GM11168 (cell line): ENCODE data around the gene REEP5.
"Not testable (repeated sequence)": the region's sequence is repeated elsewhere in the genome, so short reads cannot be mapped to it uniquely, and the experiment has no call there.

ENCODE experiments used
- in situ Hi-C: fragments of 300-500 bp; cut with MboI; formaldehyde crosslinking; loops from one replicate; pipeline ENCODE4 v1.12.0; 2022; ENCODE audit warnings: low sequenced_read_pairs; ENCODE audit not compliant: unreplicated experiment

The REEP5 gene

GRCh38 chr5:112921833-112922817 lies at the start of gene REEP5:
Gene REEP5, minus strand, starts transcription at chr5:112922227. Its CDS starts 37 bp downstream, at chr5:112922190.
- in situ Hi-C loops: no loop called here

- in situ Hi-C loops: no loop called here
These were observed 49.2 kb upstream of the REEP5 start for GRCh38 chr5:112971276-112971675.

DNA sequence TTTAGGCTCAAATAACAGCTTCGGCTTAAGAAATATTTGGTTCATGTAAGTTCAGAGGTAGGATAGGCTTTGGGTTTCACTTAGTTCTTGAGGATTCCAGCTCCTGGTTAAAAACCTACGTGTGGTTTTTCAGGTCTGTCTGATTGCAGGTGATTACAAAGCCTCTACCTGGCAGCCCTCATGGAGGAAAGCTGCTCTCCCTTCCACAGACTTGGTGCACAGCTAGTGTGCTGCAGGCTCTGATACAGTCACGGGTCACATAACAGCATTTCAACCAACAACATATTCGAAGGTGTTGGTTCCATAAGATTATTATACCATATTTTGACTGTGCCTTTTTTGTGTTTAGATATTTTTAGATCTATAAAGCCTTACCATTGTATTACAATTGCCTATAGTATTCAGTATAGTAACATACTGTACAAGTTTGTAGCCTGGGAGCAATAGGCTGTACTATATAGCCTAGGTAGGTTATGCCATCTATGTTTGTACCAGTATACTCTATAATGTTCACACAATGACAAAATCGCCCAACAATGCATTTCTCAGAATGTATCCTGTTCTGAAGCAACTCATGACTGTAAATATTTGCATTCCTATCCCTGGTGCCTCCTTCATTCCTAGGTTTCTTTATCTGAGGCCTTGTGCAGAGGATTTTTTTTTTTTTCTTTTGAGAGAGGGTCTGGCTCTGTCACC lies 46.5 kb upstream of the REEP5 start:
- in situ Hi-C loops: loop anchor here (5.0 kb wide), 1 partner anchor 56 kb away; no protein-coding TSS in a partner anchor

- in situ Hi-C loops: loop anchor here (5.0 kb wide), 1 partner anchor 55 kb away; no protein-coding TSS in a partner anchor
These were observed 45.6 kb upstream of the REEP5 start for GRCh38 chr5:112967520-112968083.

DNA sequence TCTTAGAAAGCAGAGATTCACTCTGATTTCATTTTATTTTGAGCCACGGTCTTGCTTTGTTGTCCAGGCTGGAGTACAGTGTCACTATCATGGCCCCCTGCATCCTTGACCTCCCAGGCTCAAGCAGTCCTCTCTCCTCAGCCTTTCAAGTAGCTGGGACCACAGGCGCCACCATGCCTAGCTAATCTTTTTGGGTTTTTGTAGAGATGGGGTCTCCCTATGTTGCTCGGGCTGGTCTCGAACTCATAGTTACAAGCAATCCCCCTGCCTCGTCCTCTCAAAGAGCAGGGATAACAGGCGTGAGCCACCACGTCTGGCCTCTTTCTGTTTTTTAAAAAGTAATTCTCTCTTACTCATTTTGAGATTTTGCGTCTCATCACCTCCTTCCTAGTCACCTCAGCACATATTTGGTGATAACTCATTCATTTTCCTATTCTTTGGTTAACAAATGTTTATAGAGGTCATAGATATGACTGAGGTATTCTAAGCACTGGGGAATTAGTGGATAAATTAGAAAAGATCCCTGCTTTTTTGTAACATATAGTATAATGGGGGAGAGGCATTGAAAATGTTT lies 43.8 kb upstream of the REEP5 start:
- in situ Hi-C loops: loop anchor here (5.0 kb wide), 1 partner anchor 54 kb away; no protein-coding TSS in a partner anchor

- in situ Hi-C loops: not testable (repeated sequence)
These were observed 41.3 kb upstream of the REEP5 start for GRCh38 chr5:112963374-112963733.

- in situ Hi-C loops: no loop called here
These were observed 39.0 kb upstream of the REEP5 start for GRCh38 chr5:112960863-112961504.

DNA sequence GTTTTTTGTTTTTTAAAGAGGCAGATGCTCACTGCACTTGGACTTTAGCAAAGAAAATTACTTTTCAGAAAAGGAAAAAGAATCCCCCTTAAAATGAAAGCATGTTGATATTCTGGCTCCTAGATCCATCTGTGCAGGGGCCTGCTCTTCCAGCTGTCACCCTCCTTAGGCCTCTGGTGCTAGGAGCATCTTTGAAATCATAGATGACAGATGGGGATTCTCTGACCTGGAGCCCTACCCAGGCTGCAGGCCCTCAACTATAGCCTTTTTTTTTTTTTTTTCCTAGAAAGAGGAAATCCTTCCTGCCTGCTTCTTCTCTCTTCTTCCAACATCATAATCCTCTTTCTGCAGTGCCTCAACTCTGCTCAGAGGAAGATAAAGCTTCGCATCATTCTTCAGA lies 38.3 kb upstream of the REEP5 start:
- in situ Hi-C loops: no loop called here

GRCh38 chr5:112959872-112960271 lies 37.8 kb upstream of the REEP5 start:
- in situ Hi-C loops: not testable (repeated sequence)

DNA sequence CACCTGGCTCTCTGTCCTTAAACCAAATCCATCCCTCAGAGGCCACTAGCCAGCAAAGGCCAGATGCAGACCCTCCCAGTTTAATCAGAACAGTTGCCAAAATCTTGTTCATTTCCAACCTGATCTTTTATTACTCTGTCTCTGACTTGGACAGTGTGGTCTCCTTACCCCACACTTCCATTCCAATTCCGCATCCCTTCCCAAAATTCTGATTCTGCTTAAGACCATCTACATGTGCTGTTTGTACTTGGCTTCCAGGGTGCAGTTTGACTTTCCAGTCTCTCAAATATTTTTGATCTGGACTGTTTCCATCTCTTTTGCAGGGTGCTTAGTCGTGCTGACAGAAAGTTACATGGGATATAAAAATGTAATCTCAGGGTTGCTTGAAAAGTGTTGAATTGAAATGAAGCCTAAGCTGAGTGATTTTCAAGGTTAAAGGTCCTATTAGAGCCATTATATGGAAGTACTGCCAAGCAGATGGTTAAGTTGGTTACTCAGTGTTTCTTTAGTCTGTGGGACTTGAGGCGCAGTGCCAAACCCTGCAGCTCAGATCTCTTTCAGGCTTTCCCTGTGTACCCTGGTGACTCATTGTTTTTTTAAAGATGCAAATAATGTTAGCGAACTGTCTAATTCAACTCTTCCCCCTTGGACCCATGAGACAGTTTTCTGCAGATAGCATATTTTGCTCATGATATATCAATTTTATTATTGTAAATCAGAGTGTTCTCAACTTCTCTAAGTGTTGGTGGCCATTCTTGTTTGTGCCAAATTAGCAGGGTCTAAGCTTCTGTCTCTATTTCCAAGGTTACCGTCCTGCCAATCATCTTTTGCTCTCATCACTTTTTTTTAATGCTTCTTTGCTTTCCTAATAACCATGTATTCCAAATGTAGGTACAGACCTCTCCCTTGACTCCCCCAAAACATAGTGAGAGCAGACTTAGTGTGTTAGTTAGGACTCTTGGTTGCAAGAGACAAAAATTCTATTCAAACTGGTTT lies 36.4 kb upstream of the REEP5 start:
- in situ Hi-C loops: no loop called here

DNA sequence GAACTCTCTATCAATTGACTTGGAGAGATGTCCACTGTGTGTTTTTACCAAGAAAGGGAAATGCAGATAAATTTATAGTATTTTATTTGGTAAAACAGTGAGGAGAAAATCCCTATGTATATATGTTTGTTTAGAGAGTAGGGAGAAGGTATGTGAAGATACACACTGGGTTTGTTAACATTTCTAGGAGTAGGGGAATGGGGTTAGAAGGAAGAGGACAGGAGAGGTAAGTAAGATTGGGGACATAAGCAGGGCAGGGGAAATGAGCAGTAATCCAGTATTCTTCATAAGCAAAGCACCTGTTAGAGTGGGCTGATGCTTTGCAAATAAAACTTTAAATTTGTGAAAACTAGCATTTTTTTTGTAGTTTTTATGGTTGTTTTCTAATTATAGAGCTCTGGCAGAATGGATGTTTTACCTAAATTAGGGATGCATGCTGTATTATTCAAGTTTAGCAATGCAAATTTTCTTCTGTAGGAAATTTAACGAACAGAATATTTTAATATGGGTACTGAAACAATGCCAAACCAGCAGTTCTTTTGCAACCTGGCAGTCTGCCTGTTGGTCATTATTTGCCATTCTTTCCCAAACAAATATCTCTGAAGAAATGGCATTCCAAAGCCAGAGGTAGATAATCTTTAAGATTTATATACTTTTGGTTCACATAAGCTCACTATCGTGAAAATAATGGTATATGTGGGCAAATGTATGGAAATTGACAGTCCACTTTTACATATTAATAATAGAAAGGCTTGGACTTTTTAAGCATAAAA lies 35.2 kb upstream of the REEP5 start:
- in situ Hi-C loops: no loop called here

DNA sequence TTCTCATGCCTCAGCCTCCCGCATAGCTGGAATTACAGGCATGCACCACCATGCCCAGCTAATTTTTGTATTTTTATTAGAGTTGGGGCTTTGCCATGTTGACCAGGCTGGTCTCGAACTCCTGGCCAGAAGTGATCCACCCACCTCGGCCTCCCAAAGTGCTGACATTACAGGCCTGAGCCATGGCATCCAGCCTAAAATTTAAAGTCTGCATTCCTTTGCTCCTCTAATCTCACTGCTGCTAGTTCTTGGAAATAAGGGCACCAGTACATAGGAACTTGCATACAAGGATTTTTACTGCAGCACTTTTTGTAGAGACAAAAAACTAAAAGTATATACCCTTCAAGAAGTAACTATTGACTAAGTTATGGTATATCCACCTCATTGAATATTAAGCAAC lies 34.6 kb upstream of the REEP5 start:
- in situ Hi-C loops: no loop called here

DNA sequence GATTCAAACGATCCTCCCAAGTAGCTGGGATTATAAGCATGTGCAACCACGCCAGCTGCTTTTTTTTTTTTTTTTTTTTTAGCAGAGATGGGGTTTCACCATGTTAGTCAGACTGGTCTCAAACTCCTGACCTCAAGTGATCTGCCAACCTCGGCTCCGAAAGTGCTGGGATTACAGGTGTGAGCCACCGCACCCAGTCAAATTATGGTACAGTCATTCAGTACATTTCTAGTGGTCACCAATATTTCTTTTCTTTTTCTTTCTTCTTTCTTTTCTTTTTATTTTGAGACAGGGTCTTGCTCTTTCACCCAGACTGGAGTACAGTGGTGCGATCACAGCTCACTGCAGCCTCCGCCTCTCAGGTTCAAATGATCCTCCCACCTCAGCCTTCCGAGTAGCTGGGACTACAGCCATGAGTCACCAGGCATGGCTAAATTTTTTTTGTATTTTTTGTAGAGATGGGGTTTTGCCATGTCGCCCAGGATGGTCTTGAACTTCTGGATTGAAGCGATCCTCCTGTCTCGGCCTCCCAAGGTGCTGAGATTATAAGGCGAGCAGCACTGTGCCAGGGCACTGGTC lies 29.2 kb upstream of the REEP5 start:
- in situ Hi-C loops: no loop called here

GRCh38 chr5:112948458-112948857 lies 26.4 kb upstream of the REEP5 start:
- in situ Hi-C loops: no loop called here

DNA sequence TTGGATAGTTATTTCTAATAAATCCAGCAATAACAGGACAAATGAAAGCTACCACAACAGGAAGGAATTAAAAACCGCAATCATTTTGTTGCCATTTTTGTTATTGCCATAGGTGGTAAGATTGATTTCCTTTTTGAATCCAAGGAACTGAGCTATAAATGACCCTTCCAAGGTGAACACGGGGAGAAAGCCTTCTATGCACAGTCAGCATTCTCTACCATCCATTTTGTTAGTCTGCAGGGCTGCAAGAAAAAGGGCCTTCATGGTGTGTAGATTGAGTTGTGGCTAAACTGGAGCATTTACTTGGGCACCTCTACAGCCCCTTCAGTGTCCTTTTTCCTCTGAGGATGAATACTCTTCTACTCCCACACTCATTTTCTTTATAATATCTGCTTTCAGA lies 18.6 kb upstream of the REEP5 start:
- in situ Hi-C loops: no loop called here

GRCh38 chr5:112938286-112938685 lies 16.3 kb upstream of the REEP5 start:
- in situ Hi-C loops: no loop called here

- in situ Hi-C loops: no loop called here
These were observed 13.6 kb upstream of the REEP5 start for GRCh38 chr5:112935675-112936074.

DNA sequence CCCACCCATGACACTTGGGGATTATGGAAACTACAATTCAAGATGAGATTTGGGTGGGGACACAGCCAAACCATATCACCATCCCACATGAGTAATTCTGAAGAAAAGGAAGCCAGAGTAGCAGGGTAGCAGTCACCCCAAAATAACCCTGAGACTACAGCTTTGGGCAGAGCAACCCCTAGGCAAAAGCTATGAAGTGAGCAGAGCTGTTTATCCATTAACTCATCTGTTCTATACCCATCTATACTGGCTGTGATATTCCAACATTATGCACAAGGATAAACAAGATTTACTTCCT lies 12.3 kb upstream of the REEP5 start:
- in situ Hi-C loops: no loop called here
